ENCODE results near the gene CBFA2T3. TPM values are rescaled to one million over a fixed set of nuclear protein-coding genes. Genes with fewer than 3 reads are reported as not detected.

CBFA2T3 gene
- total RNA-seq, 2 experiments from 2014 or later, result 0.21 TPM; not detected in 1

DNA sequence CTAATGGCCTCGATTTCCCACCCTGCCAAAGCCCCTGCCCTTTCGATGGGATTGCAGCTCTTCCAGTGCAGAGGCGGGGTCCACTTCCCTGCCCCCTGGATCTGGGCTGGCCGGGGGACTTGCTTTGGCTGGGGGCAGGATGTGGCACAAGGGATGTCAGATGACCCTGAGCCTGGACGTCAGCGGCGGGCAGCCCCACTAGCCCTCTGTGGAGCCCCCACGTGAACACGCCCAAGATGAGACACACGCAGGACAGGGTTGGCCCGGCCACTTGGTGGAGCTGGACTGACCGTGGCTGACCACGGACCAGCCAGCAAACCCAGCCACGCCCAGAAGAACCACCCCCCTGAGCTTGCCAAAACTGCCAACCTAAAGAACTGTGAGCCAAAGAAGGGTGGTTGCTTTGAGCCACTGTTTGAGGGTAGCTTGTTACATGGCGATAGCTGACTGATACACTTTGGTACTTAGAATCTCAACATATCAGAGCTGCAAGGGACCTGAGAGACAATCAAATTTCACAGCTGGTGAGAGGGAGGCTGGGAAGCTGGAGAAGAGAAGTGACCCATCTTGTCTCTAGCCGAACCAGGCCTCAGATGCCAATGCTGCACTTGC, 63.9 kb downstream of the CBFA2T3 start:
- no peak for ATAC-seq
- no peaks in the 10 kb centered on the region for H3K27me3 Mint-ChIP-seq
- no peaks in the 10 kb centered on the region for H3K4me1 Mint-ChIP-seq
- H3K9me3 Mint-ChIP-seq (ENCODE audit: low read depth), result peaks cover 4% of the 10 kb centered on the region
- H3K4me3 Mint-ChIP-seq, result no peak overlapping the region
- no peaks in the 10 kb centered on the region for H3K36me3 Mint-ChIP-seq
- no peak overlapping the region for H3K27ac Mint-ChIP-seq
- no peak for DNase-seq
- CTCF ChIA-PET, result no interaction called here

DNA sequence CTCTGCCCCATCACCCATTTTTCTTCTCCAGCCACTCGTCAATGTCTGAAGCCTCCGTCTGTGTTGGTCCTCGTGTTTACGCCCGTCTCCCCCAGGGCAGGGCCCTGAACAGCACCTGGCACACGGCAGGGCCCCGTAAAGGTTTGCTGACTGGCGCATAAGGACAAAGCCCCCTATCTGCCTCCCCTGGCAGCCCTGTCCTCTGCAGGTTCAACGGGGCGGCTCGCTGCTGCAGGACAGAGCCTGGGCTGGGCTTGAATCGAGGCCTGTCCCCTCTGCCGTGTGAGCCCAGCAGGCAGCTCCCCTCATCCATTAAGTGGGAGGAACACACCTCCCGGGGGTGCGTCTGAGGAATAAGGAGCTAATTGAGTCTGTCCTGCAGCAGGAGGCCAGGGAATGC, 64.5 kb downstream of the CBFA2T3 start:
- no peak for DNase-seq
- no peak for ATAC-seq
- H3K4me3 Mint-ChIP-seq, result no peak overlapping the region
- no peaks in the 10 kb centered on the region for H3K4me1 Mint-ChIP-seq
- no peaks in the 10 kb centered on the region for H3K27me3 Mint-ChIP-seq
- no peak overlapping the region for H3K27ac Mint-ChIP-seq
- H3K36me3 Mint-ChIP-seq, result no peaks in the 10 kb centered on the region
- CTCF ChIA-PET, result no interaction called here
- peaks cover 4% of the 10 kb centered on the region for H3K9me3 Mint-ChIP-seq (ENCODE audit: low read depth)

DNA sequence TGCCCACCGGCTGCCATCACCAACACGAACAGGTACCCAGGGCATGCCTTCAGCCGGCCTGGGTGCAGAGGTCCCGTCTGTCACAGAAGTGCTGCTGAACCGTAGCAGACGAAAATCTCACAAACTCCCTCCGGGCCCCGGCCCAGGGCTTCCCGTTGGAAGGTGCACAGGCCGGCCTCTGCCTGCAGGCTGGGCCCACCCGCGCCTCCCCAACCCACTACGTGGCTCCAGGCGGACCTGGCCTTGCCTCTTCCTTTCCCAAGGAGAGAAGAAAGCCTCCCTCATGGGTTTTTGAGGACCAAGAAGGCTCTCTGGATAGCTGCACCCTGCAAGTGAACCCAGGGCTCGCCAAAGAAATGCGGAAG, 65.1 kb downstream of the CBFA2T3 start:
- ATAC-seq (no peak), DNase-seq (no peak)
- Mint-ChIP-seq H3K4me3 (no peak overlapping the region), H3K27me3 (no peaks in the 10 kb centered on the region), H3K9me3 (ENCODE audit: low read depth) (peaks cover 4% of the 10 kb centered on the region), H3K4me1 (no peaks in the 10 kb centered on the region), H3K27ac (no peak overlapping the region), H3K36me3 (no peaks in the 10 kb centered on the region)
- CTCF ChIA-PET, result no interaction called here

DNA sequence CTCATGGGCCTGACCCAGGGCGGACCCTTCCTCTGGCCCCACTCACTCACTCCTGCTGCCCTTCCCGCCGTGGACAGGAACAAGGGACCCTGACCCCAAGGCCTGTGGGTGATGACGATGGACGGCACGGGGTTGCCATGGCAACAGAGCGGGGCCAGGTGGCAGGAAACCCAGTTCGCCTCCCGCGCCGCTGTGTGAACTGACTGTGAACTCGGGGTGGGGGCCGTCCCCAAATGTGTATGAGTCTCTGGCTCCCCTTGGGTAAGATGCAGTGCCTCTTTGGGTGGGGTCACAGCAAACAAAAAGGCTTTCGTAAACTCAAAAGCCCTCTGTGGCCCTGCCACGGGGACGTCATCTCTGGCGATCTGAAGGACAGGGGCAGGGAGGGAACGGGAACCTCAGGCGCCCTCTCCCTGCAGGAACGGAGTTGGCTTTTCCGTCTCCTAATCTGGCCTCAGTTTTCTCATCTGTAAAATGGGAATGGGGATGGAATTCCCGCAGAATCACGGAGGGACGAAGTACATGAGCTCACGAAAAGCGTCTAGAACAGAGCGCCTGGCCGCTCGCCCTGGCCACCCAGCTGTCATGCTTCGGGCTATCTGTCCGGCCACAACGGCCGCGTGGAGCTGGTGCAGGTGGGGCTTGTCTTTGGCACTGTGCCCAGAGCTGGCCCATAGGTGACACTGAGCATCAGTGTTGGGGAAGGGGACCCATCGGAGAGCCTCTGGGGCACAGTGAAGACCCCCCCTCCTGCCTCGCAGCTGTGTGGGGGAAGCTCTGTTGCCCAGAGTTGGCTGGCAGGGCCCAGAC, 65.7 kb downstream of the CBFA2T3 start:
- Mint-ChIP-seq H3K4me3 (no peak overlapping the region), H3K9me3 (ENCODE audit: low read depth) (peaks cover 4% of the 10 kb centered on the region), H3K4me1 (no peaks in the 10 kb centered on the region), H3K27me3 (no peaks in the 10 kb centered on the region), H3K36me3 (no peaks in the 10 kb centered on the region), H3K27ac (no peak overlapping the region)
- ATAC-seq, result no peak
- CTCF ChIA-PET, result no interaction called here
- no peak for DNase-seq

DNA sequence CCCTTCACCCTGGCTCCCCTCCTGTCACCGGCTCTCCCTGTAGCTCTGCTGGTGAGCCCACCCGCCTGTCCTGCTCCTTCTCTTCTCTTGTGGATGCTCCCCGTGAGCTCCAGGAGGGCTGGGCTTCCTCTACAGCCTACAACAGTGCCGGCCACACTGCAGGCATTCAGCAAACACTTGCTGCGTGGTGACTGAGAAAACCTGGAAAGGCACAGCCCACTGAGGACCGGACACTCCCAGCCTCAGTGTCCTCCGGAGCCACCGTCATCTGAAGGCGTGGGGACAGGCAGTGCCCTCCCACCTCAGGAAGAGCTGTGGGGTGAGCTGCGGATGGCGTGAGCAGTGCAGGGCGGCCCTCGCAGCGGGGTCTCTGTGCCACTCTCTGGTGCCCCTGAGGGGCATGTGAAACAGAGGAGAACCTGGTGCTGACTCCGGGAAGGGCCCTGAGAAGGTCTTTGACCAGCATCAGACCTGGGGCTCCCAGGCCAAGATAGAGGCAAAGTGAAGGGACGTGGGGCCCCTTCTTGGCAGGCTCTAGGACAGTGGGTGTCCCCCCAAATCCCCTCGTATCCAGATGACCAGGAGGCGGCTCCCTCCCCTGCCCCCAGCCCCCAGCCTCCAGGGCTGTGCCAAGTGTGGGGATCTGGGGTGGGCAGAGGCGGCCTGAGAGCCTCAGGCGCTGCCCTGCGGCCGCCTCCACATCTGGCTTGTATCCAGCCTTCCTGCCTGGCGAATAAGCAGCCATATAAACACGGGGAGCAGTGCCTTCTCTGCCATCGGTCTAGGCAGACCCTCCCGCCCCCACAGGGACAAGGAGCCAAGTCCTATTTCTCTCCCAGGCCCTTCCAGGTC, 66.5 kb downstream of the CBFA2T3 start:
- H3K36me3 Mint-ChIP-seq, result no peaks in the 10 kb centered on the region
- ATAC-seq (no peak), DNase-seq (no peak)
- H3K27me3 Mint-ChIP-seq, result no peaks in the 10 kb centered on the region
- H3K9me3 Mint-ChIP-seq (ENCODE audit: low read depth), result no peaks in the 10 kb centered on the region
- no peak overlapping the region for H3K4me3 Mint-ChIP-seq
- H3K4me1 Mint-ChIP-seq, result no peaks in the 10 kb centered on the region
- H3K27ac Mint-ChIP-seq, result no peak overlapping the region
- CTCF ChIA-PET, result no interaction called here

DNA sequence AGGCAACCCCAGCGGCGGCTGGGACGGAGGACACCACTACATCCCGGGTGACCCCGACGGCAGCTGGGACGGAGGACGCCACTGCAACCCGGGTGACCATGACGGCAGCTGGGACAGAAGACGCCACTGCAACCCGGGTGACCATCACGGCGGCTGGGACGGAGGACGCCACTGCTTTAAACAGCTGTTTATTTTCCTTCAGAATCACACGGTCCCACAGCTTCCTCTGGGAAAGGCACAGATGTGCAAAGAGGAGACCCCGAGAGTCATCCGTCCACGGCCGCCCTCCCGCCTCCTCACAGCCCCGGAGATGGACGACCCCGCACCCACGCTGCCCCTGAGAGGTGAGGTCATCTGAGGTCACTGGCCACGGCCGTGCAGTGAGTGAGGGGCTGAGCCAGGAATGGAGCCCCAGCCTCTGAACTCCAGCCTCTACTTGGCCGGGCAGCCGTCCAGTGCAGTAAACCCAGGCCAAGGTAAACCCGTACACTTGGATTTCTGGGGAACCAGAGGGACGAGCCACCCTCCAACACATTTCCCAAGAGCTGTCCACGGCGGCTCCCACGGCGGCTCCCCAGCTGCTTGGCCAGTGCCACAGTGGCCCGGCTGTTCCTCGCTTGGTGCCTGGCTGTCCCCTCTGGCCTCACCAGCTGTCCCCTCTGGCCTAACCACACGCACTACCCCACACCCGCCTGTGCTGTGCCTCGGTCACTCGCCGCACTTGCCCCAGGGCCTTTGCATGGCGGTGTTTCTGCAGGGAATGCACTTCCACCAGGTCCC, 67.4 kb downstream of the CBFA2T3 start:
- no peaks in the 10 kb centered on the region for H3K27me3 Mint-ChIP-seq
- H3K4me3 Mint-ChIP-seq, result no peak overlapping the region
- H3K9me3 Mint-ChIP-seq (ENCODE audit: low read depth), result no peaks in the 10 kb centered on the region
- CTCF ChIA-PET, result no interaction called here
- H3K27ac Mint-ChIP-seq, result no peak overlapping the region
- H3K36me3 Mint-ChIP-seq, result no peaks in the 10 kb centered on the region
- ATAC-seq (no peak), DNase-seq (no peak)
- H3K4me1 Mint-ChIP-seq, result no peaks in the 10 kb centered on the region

DNA sequence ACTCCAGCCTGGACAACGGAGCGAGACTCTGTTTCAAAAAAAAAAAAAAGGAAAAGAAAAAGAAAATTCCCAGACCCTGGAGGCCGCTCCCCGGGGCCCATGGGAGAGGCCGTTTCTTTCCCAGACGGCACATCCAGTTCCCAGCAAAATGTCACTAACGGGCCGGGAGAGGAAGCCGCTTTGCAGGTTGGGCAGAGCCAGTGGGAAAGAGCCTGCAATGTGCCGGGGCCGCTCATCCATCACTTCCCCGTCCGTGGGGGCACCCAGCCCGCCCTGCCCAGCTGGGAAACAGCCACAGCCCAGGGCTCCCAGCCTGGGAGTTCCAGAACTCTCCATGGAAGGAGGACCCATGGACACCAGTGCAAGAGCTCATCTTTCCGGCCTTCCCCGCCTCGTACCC, 68.7 kb downstream of the CBFA2T3 start:
- CTCF ChIA-PET, result no interaction called here
- DNase-seq, result no peak
- Mint-ChIP-seq H3K9me3 (ENCODE audit: low read depth) (no peaks in the 10 kb centered on the region), H3K27ac (no peak overlapping the region), H3K36me3 (no peaks in the 10 kb centered on the region), H3K4me1 (no peaks in the 10 kb centered on the region), H3K4me3 (no peak overlapping the region), H3K27me3 (no peaks in the 10 kb centered on the region)
- ATAC-seq, result no peak

DNA sequence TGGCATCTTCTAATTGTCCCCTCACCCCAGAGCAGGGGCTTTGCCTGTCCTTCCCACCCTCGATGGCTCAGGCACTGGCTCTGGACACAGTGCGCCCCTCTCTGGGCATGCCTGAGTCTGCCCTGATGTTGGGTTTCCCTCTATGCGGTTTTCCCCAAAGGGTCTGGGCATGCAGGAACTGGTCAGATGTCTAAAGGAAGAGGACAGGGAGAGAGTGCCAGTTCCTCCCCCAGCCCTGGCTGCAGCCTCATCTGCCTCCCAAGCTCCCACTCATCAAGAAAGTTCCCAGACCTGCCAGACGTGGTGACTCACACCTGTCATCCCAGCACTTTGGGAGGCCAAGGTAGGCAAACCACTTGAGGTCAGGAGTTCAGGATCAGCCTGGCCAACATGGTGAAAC, 69.2 kb downstream of the CBFA2T3 start:
- Mint-ChIP-seq H3K4me3 (no peak overlapping the region), H3K27me3 (no peaks in the 10 kb centered on the region), H3K27ac (no peak overlapping the region), H3K4me1 (no peaks in the 10 kb centered on the region), H3K9me3 (ENCODE audit: low read depth) (no peaks in the 10 kb centered on the region), H3K36me3 (no peaks in the 10 kb centered on the region)
- CTCF ChIA-PET, result no interaction called here
- DNase-seq (no peak), ATAC-seq (no peak)

DNA sequence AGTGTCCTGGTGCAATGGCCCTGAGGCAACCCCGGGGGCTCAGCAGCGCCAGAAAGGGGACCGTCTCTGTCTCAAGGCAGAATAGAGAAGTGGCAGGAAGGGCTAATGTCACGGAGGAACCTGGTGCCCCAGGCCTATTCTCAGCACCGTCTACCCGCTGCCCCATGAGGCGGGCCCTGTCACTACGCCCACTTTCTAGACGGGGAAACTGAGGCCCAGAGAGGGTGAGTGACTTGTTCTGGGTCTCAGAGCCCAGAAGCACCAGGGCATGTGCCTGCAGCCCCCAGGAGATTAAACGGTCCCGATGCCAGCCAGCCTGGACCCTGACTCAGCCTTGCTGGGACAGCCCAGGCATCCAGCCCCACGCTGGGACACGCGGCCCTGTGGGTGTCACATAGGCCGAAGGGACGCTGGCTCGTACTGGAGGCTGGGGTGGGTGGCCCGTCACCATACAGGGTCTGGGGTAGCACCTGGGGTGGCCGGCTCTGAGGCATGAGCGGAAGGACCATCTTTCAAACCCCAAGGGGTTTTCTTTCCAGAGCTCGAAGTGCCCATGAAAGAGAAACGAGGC, 70.4 kb downstream of the CBFA2T3 start:
- Mint-ChIP-seq H3K27me3 (no peaks in the 10 kb centered on the region), H3K9me3 (ENCODE audit: low read depth) (no peaks in the 10 kb centered on the region), H3K36me3 (no peaks in the 10 kb centered on the region), H3K4me1 (no peaks in the 10 kb centered on the region), H3K27ac (no peak overlapping the region), H3K4me3 (no peak overlapping the region)
- CTCF ChIA-PET, result no interaction called here
- DNase-seq (no peak), ATAC-seq (no peak)

DNA sequence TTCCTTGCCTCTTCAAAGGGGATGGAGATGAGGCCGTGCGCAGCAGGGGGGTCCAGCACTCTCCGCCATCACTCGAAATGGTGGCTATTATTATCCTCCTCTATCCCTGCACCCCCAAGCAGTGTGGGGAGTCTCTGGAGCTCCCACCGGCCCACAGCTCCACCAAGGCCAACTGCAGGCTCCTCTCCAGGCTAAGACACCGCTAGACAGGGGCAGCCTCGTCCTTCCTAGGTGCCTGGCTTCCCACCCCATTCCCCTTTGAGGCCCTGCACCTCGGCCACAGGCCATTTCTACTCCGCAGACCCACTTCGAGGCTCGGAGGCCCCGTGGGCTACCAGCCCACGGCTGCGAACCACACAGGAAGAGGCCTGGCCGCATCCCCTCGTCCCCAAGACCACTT, 71.0 kb downstream of the CBFA2T3 start:
- H3K36me3 Mint-ChIP-seq, result no peaks in the 10 kb centered on the region
- no peaks in the 10 kb centered on the region for H3K9me3 Mint-ChIP-seq (ENCODE audit: low read depth)
- H3K27me3 Mint-ChIP-seq, result no peaks in the 10 kb centered on the region
- DNase-seq (no peak), ATAC-seq (no peak)
- no peaks in the 10 kb centered on the region for H3K4me1 Mint-ChIP-seq
- H3K4me3 Mint-ChIP-seq, result no peak overlapping the region
- CTCF ChIA-PET, result no interaction called here
- H3K27ac Mint-ChIP-seq, result no peak overlapping the region

DNA sequence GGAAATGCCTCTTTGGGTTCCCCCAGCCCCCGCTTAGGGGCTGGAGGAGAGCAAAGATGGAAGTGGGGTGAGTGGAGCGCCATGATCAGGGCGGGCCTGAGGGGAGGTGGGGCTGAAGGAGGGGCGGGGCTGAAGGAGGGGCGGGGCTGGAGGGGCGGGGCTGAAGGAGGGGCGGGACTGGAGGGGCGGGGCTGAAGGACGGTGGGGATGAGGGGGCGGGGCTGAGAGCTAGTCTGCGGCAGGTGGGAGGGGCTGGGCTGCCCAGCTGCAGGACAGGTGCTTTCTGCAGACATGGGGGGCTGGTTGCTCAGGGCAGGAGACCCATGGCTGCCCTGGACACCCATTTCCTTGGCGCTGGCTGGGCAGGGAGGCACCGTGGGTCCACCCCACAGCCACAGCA, 71.4 kb downstream of the CBFA2T3 start:
- CTCF ChIA-PET, result no interaction called here
- H3K4me3 Mint-ChIP-seq, result no peak overlapping the region

DNA sequence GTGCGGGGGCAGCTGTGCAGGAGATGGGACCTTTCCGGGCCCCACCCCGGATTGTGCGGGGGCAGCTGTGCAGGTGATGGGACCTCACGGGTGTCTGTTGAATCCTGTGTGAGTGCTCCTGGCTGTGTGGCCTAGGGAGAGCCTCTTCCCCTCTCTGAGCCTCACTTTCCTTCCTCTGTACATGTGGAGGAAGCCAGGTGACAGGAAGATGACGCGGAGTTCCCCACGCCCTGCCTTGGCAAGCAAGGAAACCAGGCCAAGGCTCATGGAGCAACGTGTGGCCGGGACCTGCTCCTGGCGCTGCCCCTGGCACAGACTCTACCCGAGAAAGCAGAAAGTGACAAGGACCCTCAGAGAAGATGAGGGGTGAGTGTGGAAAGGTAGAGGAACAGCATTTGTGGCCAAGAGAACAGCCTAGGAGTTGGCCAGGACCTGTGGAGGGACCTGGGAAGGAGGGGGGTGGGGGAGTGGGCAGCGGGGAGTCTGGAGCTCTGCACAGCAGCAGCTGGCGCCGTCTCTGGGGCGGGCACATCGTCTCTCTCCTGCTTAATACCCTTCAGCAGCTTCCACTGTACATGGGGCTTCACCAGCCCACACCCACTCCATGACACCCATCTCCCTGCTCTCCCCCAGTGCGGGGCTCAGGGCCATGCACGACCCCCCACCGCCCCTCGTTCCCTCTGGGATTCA, 72.2 kb downstream of the CBFA2T3 start:
- Mint-ChIP-seq H3K9me3 (ENCODE audit: low read depth) (no peaks in the 10 kb centered on the region), H3K4me3 (no peak overlapping the region), H3K27me3 (no peaks in the 10 kb centered on the region), H3K27ac (no peak overlapping the region), H3K4me1 (no peaks in the 10 kb centered on the region), H3K36me3 (no peaks in the 10 kb centered on the region)
- no peak for ATAC-seq
- DNase-seq, result no peak
- CTCF ChIA-PET, result no interaction called here

More for the DNA sequence above, 71.4 kb downstream of the CBFA2T3 start:
- Mint-ChIP-seq H3K9me3 (ENCODE audit: low read depth) (no peaks in the 10 kb centered on the region), H3K36me3 (no peaks in the 10 kb centered on the region), H3K27me3 (no peaks in the 10 kb centered on the region), H3K27ac (no peak overlapping the region), H3K4me1 (no peaks in the 10 kb centered on the region)
- DNase-seq (no peak), ATAC-seq (no peak)

DNA sequence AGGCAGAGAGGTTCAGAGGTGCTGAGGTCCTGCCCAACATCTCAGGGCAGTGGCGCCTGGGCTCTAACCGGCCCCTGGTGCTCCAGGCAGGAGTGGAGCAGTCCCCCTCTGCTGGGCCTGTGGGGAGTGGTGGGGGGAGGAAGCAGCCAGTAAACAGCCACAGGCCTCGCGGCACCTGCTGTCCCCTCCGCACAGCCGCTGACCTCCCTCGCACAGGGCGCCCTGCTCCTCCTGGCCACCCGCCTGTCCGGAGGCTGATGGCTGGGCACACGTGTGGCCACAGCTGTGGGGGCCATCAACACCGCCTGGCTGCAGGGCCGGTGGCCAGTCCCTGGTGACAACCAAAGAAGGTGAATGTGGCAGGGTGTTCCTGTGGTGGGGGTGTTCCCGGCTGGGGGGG, 73.7 kb downstream of the CBFA2T3 start:
- ATAC-seq (no peak), DNase-seq (no peak)
- H3K4me3 Mint-ChIP-seq, result no peak overlapping the region
- no peaks in the 10 kb centered on the region for H3K9me3 Mint-ChIP-seq (ENCODE audit: low read depth)
- CTCF ChIA-PET, result no interaction called here
- H3K36me3 Mint-ChIP-seq, result no peaks in the 10 kb centered on the region
- H3K4me1 Mint-ChIP-seq, result no peaks in the 10 kb centered on the region
- H3K27ac Mint-ChIP-seq, result no peak overlapping the region
- H3K27me3 Mint-ChIP-seq, result no peaks in the 10 kb centered on the region
